Stimulated activated CD8-positive, alpha-beta memory T cell treated with anti-CD3 and anti-CD28 coated beads, Interleukin-7, amount 100 ng/mL, for 1 hour (primary cell): Measurements from ENCODE around the gene AKIRIN2.
A peak's percentile ranks its signal among the peaks of the same experiment; 100 is the strongest.

ENCODE experiments used
- DNase-seq, 2 donors: peaks; one replicate each; pipeline ENCODE4 v3.0.0-alpha.2; 2020; ENCODE audit warnings: low read depth in 2 of 2

Gene AKIRIN2

GRCh38 chr6:87701676-87702588 lies at the start of gene AKIRIN2:
Gene AKIRIN2, minus strand, starts transcription at chr6:87702233. Its CDS starts 549 bp downstream, at chr6:87701684.
- peak; percentile 92 to 95 for DNase-seq

- no peak for DNase-seq
Measured at GRCh38 chr6:87747646-87748045, 45.6 kb upstream of the AKIRIN2 start.

GRCh38 chr6:87745966-87746721 lies 44.1 kb upstream of the AKIRIN2 start:
- no peak for DNase-seq

- no peak for DNase-seq
Measured at GRCh38 chr6:87743454-87743853, 41.4 kb upstream of the AKIRIN2 start.

- peak in 1 of 2 donors; percentile 3 for DNase-seq
Measured at GRCh38 chr6:87742106-87742505, 40.1 kb upstream of the AKIRIN2 start.

- DNase-seq, result no peak
Measured at GRCh38 chr6:87741001-87741650, 39.1 kb upstream of the AKIRIN2 start.

GRCh38 chr6:87738744-87739143 lies 36.7 kb upstream of the AKIRIN2 start:
- no peak for DNase-seq

- DNase-seq, result no peak
Measured at GRCh38 chr6:87738000-87738399, 36.0 kb upstream of the AKIRIN2 start.

- no peak for DNase-seq
Measured at GRCh38 chr6:87736809-87737540, 34.9 kb upstream of the AKIRIN2 start.

GRCh38 chr6:87731818-87732661 lies 30.0 kb upstream of the AKIRIN2 start:
- DNase-seq, result no peak

- no peak for DNase-seq
Measured at GRCh38 chr6:87731080-87731479, 29.0 kb upstream of the AKIRIN2 start.

- no peak for DNase-seq
Measured at GRCh38 chr6:87729965-87730719, 28.1 kb upstream of the AKIRIN2 start.

GRCh38 chr6:87728706-87729105 lies 26.7 kb upstream of the AKIRIN2 start:
- no peak for DNase-seq

- no peak for DNase-seq
Measured at GRCh38 chr6:87724983-87725811, 23.2 kb upstream of the AKIRIN2 start.

GRCh38 chr6:87723170-87724078 lies 21.4 kb upstream of the AKIRIN2 start:
- DNase-seq, result no peak

GRCh38 chr6:87722540-87723169 lies 20.6 kb upstream of the AKIRIN2 start:
- DNase-seq, result no peak

- DNase-seq, result no peak
Measured at GRCh38 chr6:87721311-87721710, 19.3 kb upstream of the AKIRIN2 start.
